ENCODE measurements around the gene OR4K14. TPM values are rescaled to one million over a fixed set of nuclear protein-coding genes. Genes with fewer than 3 reads are reported as not detected.
"Not testable (repeated sequence)": the region's sequence is repeated elsewhere in the genome, so short reads cannot be mapped to it uniquely, and the experiment has no call there.

Gene OR4K14, protein sequence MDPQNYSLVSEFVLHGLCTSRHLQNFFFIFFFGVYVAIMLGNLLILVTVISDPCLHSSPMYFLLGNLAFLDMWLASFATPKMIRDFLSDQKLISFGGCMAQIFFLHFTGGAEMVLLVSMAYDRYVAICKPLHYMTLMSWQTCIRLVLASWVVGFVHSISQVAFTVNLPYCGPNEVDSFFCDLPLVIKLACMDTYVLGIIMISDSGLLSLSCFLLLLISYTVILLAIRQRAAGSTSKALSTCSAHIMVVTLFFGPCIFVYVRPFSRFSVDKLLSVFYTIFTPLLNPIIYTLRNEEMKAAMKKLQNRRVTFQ
- not detected for polyA plus RNA-seq (ENCODE audit: insufficient read length)
- long read RNA-seq, donor 1, result 0 reads
- long read RNA-seq, donor 2, result 0 reads
- long read RNA-seq, donor 3, result 0 reads
- long read RNA-seq, donor 4, result 0 reads
- long read RNA-seq, donor 5, result 0 reads
- long read RNA-seq, donor 6, result 0 reads
- long read RNA-seq, donor 7, result 0 reads
- long read RNA-seq, donor 8, result 0 reads

DNA sequence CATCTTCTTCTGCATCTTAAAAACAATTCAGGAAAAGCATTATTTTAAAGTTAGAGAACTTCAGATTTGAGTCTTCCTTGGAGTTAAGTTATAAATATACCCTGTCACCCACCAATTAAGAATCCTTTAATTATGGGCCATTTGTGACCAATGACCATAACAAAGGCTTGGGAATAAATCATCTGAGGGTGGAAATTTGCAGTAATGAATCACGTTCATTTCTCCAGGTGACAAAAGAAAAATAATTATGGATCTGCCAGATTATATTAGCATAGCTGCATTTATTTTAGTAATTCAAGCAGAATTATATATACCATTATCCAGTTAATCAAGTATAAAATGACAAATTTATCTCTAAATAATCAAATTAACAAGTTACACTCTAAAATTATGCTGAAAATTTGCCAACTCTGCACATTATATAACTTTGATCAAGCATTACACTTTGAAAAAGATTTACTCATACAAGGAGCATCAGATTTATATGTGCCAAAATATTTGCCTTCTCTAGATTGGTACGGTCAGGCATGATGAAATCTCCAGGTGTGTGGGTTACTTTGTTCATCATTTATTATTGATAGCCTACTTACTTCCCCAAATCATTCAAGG is at the start of gene OR4K14:
OR4K14 (minus strand) TSS at position 51 of the 609 bp plus-strand sequence. CDS start 4,114 bp downstream, outside the sequence.
- no peak for DNase-seq

DNA sequence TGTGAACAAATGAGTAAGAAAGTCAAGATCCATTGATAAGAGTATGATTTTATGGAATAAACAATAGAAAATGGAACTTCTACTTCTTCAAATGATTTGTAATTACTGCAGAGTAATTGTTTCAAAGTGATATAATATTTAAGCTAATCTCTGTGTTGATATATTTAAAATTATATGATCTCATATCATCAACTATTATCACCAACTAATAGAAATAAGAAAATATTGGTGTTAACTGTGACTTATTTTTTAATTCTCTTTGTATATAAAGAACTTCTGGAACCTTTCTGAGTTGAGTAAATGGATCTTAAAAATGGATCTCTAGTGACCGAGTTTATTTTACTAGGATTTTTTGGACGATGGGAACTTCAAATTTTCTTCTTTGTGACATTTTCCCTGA is 40.6 kb upstream of the OR4K14 start, which contains the start of gene OR4L1:
OR4L1 (plus strand) TSS at position 301 of the 400 bp plus-strand sequence; CDS start at position 301, 0 bp downstream.
- no peak for DNase-seq

DNA sequence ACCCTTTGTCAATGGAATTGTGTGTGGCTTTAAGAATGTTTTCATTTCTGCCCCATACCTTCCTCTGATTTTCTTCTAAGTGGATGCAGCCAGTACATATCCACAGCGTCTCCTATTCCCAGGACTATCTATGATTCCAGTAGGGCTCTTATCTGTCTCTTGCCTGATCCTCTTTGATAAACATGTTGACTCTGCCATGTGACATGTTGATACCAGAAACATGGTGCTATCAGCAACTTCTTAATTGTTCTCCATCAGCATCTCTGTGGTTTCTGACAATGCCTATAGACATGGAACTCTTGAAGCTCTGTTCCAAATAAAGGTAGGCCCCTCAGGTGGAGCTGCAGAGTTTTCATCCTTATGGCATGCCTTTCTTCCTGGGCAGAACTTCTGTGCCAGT is 29.1 kb upstream of the OR4K14 start:
- no peak for DNase-seq

DNA sequence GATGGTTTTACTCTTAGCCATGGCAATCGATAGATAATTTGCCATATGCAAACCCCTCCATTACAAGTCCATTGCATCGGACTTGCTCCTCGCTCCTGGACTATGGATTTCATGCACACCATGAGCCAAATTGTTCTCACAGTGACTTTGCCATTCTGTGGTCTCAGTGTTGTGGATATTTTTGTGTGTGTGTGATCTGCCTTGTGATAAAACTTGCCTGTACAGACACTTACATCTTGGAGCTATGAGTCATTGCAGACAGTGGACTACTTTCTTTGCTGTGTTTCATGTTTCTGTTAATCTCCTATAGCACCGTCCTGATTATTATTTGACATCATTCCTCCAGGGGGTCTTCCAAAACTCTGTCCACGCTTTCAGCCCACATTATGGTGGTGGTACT is 25.1 kb upstream of the OR4K14 start:
- DNase-seq, result no peak

DNA sequence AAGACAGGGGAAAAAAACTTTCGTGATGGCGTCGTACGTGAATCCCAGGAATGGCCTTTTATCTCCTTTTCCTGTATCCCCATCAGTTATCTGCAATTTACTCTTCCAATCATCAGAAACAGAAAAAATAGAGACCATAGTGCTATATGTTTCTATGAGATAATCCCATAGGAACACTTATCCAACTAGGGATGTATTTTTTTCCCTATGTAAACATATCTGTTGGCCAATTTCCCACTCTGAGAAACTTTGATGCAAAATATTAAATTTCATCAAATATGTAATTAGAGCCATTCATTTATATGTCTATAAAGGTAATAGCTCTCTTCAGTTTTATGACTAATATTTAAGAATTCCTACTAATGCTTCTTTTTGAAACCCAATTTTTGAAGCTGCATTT is 16.8 kb upstream of the OR4K14 start, which contains the start of gene OR4K13:
OR4K13 (minus strand) TSS at position 101 of the 400 bp plus-strand sequence. CDS start 1,280 bp downstream, outside the sequence.
- no peak for DNase-seq

DNA sequence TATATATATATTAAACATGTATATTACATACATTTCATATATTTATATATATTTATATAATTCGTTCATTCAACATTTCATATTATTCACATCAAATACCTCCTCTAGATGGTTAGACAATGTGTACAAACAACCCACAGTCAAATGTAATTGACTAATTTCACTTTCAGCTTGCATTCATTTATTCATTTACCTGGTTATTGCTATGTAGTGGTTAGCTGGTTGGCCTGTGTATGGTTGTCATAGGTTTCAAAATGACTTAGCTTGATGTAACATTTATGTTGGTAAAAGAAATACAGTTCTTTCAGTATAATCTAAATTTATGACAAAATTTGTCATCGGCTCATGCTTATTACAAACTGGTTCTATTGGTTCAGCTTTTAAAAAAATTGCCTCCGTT is 16.3 kb upstream of the OR4K14 start:
- no peak for DNase-seq

DNA sequence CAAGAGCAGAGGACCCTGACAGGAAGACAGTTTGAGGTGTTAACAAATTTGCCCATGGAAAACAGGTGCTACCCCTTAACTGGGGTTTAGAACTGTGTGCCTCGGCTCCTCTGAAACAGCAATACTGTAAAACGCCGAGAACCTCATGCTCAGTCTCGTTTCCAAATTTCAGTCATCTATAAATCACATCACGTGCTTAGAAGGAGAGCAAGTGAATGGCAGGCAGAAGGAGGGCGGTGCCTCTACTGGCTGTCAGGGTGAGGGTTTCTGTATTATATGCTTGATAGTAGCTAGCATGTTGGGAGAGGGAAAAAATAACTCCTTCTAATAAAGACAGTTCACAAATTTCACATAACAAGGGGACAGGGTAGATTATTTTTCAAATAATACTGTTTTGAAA is 12.0 kb upstream of the OR4K14 start:
- DNase-seq, result no peak

DNA sequence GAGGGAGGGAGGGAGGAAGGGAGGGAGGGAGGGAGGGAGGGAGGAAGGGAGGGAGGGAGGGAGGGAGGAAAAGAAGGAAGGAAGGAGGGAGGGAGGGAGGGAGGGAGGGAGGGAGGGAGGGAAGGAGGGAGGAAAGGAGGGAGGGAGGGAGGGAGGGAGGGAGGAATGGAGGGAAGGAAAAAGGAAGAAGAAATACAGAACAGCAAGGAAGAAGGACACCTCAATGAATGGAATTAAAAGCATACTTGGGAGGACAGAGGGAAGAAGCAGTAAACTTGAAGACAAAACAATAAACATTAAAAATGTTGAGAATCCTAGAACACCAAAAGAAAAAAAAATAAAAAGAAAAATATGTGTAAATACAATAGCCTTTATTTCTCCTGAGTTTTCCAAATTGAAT is 11.0 kb downstream of the OR4K14 start:
- DNase-seq, result no peak

DNA sequence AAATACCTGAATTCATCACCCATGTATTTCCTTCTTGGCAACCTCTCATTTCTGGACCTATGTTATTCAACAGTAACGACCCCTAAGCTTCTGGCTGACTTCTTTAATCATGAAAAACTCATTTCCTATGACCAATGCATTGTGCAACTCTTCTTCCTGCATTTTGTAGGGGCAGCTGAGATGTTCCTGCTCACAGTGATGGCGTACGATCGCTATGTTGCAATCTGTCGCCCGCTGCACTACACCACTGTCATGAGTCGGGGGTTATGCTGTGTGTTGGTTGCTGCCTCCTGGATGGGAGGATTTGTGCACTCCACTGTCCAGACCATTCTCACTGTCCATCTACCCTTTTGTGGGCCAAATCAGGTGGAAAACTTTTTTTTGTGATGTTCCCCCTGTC is 16.8 kb downstream of the OR4K14 start:
- no peak for DNase-seq

DNA sequence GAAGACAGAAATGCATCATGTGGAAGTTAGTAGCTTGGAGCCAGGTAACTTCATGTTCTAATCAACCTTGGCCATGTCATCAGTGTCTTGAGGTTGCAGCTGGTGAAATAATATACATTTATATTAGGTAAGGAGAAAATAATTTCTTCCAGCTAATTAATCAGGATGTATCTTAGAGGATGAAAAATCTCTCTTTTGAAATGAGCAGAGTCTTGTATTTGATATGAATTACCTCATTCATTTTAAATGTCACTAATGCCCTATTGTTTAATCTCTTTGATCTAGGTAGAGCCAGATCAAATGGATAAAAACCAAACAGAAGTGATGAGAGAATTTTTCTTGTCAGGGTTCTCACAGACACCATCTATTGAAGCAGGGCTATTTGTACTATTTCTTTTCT is 17.2 kb downstream of the OR4K14 start, which contains the start of gene OR4Q2:
OR4Q2 (plus strand) TSS at position 301 of the 400 bp plus-strand sequence.
- no peak for DNase-seq

DNA sequence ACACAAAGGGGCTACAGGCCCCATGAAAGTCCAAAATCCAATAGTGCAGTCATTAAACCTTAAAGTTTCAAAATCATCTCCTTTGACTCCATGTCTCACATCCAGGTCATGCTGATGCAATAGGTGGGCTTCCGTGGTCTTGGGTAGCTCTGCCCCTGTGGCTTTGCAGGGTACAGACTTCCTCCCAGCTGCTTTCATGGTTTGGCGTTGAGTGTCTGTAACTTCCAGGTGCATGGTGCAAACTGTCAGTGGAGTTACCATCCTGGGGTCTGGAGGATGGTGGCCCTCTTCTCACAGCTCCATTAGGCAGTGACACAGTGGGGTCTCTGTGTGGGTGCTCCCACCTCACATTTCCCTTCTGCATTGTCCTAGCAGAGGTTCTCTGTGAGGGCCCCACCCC is 25.7 kb downstream of the OR4K14 start:
- no peak for DNase-seq

DNA sequence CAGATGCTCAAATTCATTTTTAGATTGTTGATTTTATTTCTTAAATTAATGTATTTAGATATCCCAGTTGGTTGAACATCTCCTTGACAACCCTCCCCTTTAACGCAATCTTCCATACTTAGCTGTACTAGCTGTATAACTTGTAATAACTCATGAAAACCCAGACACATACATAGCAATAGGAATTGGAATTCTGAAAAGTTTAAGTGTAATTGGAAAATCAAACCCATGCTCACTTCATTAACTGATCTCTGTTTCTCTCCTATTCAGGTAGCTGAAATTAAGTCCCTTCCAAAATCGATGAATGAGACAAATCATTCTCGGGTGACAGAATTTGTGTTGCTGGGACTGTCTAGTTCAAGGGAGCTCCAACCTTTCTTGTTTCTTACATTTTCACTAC is 43.8 kb downstream of the OR4K14 start, which contains the start of gene OR4K15:
OR4K15 (plus strand) TSS at position 301 of the 400 bp plus-strand sequence; CDS start at position 301, 0 bp downstream.
- no peak for DNase-seq

DNA sequence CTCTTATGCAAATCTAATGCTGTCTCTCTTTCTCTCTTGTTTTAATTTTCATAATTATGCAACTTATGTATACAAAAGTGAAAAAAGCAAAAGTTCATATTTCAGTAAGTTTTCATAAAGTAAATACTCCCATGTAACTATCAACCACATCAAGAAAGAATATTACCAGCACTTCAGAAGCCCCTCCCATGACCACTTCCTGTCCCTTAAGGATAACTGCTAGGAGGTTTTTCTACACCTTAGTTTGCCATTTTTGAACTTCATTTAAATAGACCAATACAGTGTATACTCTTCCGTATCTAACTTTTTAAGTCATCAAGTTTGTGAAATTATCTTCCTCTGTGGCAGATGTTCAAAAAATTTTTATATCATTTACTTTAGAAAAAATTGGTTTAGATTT is 44.3 kb downstream of the OR4K14 start:
- DNase-seq, result no peak

DNA sequence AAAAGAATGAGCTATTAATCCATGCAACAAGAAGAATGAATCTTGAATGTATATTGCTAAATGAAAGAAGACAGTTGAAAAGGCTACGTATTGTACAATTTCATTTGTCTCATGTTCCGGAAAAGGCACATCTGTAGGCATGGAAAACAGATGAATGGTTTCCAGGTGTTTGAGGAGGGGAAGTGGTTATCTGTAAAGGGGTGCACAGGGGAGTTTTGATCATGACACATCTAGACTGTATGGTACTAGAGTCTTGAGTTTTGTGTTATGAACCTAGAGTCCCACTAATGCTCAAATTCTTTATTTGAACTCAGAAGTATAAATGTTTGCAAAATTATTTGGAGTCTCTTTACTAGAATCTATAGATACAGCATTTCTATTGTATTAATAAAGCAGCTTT is 49.4 kb downstream of the OR4K14 start:
- not testable (repeated sequence) for DNase-seq

Other genes starting within 250 kb of the OR4K14 start
- gene OR4M1, start 245.8 kb downstream of the OR4K14 start, polyA plus RNA-seq (ENCODE audit: insufficient read length), result not detected
- gene OR4N2, start 215.5 kb downstream of the OR4K14 start, polyA plus RNA-seq (ENCODE audit: insufficient read length), result not detected
- gene OR4K2, start 144.2 kb downstream of the OR4K14 start, polyA plus RNA-seq (ENCODE audit: insufficient read length), result not detected
- not detected for gene OR4K5, start 98.7 kb downstream of the OR4K14 start, polyA plus RNA-seq (ENCODE audit: insufficient read length)
- not detected for gene OR4K1, start 88.4 kb downstream of the OR4K14 start, polyA plus RNA-seq (ENCODE audit: insufficient read length)
- not detected for gene OR4K15, start 43.7 kb downstream of the OR4K14 start, polyA plus RNA-seq (ENCODE audit: insufficient read length)
- gene OR4Q2, start 17.1 kb downstream of the OR4K14 start, polyA plus RNA-seq (ENCODE audit: insufficient read length), result not detected
- gene OR4K13, start 16.7 kb upstream of the OR4K14 start, polyA plus RNA-seq (ENCODE audit: insufficient read length), result not detected
- not detected for gene OR4L1, start 40.7 kb upstream of the OR4K14 start, polyA plus RNA-seq (ENCODE audit: insufficient read length)
- 0.10 TPM for gene OR4K17, start 91.4 kb upstream of the OR4K14 start, polyA plus RNA-seq (ENCODE audit: insufficient read length)
- not detected for gene OR4N5, start 119.5 kb upstream of the OR4K14 start, polyA plus RNA-seq (ENCODE audit: insufficient read length)
- gene OR11G2, start 171.6 kb upstream of the OR4K14 start, polyA plus RNA-seq (ENCODE audit: insufficient read length), result not detected
- gene OR11H6, start 204.4 kb upstream of the OR4K14 start, polyA plus RNA-seq (ENCODE audit: insufficient read length), result not detected
- 0.98 TPM for gene OR11H7, start 209.7 kb upstream of the OR4K14 start, polyA plus RNA-seq (ENCODE audit: insufficient read length)
- 0.13 TPM for gene OR11H4, start 220.0 kb upstream of the OR4K14 start, polyA plus RNA-seq (ENCODE audit: insufficient read length)